Activated CD8-positive, alpha-beta memory T cell treated with anti-CD3 and anti-CD28 coated beads, Interleukin-2, amount 50 U/mL, for 48 hours (primary cell): ENCODE measurements around the gene DGKI.

Experiments
- DNase-seq: peaks from one replicate; pipeline ENCODE4 v3.0.0-alpha.2; 2020

DGKI gene

DNA sequence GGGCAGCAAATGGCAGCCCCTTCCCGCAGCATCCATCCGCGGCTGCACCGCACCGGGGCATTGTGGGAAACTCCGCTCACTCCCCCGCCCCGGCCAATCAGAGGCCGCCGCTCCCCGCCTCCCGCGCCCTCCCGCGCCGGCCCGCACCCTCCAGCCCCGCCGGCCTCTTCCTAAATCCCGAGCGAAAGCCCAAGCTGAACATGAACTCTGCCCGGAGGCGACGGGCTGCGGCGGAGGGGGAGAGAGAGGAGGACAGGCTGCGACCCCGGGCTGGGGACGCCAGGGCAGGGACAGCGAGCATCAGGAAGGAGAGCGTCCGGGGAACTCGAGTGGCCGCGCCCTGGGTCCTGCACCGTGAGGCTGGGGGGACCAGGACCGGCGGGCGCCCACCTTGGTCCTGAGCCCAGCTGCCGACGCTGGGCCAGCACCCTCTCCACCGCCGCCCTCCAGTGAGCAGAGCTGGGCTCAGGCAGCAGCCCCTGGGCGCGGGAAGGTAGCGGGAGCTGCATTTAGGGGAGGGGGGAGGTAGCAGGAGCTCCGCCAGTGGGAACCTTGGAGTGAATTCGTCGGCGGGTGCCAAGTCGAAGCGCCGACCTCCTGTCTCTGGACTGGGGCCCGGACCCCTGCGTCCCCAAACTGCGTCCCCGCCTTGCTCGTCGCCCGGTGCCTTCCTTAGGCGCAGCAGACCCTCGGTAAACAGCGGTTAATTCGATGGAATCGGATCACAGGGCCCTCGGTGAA is at the start of gene DGKI:
Gene DGKI (minus strand): TSS at position 148 of the 741 bp plus-strand sequence.
- peak; percentile 57 for DNase-seq

DNA sequence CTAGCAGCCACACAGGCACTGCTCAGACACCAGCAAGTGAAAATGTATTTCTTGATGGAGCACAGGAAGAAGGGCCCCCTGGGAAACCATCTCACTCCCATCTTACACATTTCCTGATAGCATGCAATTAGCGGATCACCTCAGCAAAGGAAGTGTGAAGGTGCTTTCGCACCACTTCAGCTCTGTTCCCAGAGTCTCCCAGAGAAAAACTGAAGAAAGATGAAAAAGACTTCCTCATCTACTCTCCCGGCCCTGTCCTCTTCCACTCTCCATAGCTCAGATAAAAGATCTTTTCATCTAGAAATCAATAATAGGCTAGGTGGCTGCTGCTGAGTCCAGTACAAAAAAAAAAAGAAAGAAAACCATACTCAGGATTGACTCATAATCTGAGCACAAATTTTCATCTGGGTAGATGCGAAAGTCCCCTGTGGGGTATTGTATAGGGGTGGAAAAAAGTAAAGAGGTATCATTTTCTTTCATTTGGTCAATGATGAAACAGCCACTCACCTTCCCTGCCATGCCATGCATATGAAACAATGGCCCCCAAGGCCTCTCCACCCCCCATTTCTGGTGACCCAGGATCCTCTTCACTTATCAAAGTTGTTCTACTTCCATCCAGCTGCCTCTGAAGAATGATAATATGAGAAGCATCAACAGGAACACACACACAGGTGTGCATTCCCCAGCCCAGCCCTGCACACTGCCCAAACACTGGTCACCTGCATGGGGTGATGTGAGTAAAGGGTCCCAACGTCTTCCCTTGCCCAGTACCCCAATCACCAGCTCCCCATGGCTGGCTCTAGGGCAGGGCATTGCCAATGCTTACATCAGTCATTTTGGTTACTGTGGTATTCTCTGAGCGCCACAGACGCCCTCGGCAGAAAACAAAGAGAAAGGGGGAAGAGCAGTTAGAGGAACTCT is 48.8 kb upstream of the DGKI start:
- DNase-seq, result peak; percentile 59

DNA sequence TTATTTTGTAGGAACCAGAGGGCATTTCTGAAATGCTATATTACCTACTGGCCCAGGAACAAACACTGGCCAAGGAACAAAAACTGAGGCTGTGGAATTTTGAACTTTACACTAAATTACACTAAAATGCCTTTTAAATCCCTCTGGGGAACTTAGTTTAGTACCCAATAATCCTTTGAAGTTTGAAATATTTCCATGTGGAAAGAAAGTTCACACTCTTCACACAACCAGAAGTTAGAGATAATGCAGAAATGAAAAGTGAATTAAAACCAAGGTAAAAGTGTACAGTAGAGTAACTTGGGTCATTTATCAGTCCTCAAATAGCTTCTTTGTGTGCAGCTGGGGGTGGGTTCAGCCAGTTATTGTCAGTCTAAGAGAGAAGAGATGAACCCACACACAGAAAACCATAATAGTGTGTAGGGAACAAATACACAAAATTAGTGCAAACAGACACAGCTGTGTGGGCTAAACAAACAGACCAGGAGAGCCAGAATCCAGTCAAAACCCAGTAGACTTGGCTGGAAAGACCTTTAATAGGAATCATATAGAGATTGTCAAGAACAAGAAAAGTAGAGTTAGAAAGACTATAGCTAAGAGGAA is 46.5 kb upstream of the DGKI start:
- no peak for DNase-seq

DNA sequence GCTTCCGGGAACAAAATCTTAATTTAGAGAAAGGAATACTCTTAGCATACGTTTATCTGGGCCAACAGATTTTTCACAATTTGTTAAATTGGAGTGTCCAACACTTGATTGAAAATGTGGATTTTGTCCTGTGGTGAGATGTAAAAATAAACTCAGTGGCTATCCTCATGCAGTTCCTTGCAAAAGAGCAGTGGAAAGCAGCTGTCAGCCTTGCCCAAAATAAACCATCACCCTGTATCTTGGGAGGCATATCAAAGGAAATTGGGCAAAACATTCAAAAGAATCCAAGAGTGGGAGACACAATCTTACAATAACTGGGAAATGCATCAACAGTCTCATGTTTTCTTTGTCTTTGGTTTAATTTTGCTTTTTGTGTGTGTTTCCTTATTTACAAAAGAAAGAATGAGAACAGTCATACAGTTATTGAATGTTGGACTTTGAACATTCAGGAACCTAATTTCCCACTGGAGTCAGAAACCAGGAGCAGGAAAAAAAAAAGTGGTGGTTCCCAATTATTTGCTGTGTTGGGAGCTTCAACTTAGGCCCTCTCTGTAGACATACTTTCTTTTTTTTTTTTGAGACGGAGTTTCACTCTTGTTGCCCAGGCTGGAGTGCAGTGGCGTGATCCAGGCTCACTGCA is 44.4 kb upstream of the DGKI start:
- no peak for DNase-seq

DNA sequence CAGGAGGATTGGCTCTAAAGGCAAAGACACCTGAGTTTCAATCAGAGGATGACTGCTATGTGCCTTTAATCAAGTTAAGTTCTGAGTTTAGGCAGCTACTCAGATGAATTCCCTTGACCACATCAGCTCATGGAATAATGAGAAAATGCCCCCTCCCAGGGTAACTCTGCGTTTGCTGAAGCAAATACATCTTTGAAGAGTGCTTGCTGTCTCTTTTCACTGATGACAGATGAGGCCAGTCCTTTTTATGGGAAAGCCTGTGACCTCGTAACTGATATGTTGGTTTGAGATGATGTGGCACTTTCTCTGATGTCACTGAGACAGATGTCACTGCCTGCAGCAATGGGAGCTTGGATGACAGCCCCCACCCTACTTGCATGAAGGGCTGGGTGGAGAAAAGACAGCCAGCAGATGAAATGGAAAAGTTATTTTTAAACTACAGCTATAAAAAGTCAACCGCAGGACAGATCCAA is 43.7 kb upstream of the DGKI start:
- no peak for DNase-seq

DNA sequence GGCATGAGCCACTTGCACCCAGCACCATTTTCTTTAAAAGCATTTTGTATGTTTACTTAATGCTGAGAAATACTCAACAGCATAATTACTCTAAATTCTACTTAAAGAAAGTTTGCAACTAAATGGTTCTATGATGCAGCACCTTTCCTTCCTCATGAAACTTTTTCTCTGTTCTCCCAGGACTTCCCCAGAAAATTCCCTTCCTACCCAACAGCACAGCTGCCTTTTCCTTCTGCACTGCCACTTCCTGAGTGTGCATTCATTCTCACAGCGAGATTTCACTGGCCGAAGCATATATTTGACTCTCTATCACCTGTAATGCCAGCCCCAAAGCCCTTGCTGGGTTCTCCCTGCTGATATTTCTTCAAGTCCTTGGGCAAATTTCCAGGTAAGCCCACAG is 41.5 kb upstream of the DGKI start:
- DNase-seq, result no peak

DNA sequence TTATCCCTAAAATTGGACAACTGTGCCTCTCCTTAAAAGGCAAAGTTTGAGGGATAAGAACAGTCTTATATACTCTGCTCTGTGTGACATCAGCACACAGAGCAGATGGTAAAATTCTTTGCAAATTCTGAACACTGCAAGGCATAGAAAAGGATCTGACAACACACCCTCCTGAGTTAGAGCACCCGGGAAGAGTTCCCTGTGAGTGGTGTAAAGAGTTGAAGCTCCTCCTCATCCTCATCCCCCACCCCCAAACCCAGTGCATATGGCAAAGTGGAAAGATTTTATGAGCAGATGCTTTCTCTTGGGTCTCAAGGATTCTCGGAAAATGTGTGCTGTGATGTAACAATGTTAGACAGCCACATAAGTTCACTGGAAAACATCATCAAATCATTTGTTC is 40.0 kb upstream of the DGKI start:
- DNase-seq, result no peak

DNA sequence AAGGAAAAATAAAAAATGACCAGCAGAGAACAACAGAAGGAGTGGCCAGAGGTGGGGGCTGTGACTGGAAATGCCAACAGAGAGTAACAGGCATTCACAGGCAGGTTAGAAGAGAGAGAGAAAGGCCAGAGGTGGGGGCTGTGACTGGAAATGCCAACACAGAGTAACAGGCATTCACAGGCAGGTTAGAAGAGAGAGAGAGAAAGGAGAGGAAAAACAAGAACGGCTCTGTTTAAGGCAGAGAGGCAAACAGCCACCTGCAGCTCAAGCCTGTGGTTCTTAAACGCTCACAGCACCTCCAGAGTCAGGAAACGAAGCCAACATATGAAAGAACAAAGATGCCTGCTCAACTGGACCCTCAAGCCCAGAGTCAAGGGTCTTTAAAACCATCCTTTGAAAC is 39.5 kb upstream of the DGKI start:
- DNase-seq, result no peak

DNA sequence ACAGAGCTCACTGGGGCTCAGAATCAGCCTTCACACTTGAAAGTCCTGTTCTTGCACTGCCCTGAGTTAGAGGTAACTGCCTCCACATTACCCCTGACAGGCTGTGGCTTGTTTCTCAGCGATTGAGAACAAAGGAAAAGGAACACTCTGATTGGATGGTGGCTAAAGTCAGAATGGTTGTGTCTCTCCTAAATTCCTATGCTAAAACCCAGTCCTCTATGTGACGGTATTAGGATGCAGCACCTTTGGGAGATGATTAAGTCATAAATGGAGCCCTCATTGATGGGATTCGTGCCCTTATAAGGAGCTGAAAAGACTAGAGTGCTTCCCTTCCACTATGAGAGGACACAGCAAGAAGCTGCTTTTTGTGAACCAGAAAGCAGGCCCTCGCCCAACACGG is 38.9 kb upstream of the DGKI start:
- no peak for DNase-seq

DNA sequence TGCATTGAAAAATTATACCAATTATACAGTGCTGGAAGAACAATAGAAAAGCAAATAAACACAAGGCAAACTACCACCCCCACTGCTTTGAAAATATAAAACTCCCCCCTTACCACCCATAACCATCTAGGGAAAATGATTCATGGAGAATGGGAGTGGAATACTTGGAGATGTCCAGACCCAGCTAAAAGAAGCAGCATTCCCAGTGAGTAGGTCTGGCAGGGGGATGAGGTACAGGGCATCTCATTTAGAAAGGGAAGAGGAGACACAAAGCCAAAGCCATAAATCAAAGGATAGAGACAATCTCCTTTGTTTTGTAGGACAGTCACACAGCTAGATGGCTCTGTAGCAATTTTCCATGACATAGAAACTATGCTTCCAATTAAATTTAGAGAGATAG is 36.0 kb upstream of the DGKI start:
- no peak for DNase-seq

DNA sequence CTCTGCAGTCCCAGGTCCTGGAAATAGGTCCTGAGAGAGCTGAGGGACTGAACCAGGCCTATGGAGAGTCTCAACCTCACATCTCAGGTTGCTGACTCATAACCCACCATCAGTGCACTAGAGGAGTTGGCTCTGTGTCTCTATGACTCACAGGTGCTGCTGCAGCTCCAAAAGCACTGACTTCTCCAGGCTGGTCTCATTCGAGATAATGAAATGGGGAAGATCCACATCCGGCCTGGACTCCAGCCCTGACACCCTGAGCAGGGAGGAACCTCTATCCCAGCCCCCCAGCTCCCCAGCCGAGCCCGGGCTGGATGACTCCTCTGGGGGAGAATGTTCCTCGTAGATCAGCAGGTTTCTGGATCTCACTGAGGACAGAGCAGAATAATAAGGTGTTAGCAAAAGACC is 35.5 kb upstream of the DGKI start:
- DNase-seq, result no peak

DNA sequence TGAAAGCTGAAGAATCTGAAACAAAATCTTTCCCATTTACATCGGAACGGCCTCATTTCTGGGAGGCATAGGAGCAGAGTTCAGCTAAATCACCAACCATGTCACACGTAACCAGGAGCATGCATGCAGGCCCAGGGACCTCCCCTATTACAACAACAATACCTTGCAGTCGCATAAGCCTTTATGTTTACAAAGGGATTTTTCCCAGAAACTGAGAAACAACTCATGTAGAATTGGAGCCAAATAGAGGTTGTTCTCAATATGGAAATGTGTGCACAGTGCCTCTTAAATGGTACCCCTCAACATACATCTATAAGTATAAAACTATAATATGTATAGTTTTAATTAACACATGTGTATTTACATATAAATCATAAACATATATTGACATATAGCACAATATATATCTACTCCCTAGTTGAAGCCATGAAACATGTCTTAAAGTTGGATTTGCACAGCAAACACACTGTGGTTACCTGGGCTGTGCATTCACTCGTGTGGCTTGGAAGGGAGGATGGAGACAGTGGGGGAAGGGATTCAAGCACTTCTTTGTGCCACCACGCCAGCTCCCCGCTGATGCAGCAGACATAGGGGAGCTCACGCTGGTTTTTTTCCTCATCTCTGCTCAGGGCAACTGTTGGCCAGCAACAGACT is 35.0 kb upstream of the DGKI start:
- no peak for DNase-seq

DNA sequence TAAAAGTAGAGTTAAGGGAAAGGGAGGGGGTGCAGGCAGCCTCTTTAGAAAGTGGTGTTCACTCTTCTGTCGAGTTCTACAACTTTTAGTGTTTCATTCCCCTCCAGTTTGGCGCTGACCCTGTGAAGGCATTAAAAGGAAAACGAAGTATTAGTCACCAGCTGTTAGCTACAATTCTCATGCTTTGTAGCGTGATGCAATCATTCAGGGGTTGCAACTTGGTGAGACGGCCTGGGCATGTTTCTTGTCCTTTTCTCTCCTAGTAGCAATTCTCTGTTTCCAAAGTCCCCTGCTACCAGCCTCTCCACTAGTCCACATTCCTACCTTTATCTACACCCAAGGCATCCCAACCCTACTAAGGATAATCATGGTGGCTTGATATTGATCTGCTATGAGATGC is 33.7 kb upstream of the DGKI start:
- DNase-seq, result no peak

DNA sequence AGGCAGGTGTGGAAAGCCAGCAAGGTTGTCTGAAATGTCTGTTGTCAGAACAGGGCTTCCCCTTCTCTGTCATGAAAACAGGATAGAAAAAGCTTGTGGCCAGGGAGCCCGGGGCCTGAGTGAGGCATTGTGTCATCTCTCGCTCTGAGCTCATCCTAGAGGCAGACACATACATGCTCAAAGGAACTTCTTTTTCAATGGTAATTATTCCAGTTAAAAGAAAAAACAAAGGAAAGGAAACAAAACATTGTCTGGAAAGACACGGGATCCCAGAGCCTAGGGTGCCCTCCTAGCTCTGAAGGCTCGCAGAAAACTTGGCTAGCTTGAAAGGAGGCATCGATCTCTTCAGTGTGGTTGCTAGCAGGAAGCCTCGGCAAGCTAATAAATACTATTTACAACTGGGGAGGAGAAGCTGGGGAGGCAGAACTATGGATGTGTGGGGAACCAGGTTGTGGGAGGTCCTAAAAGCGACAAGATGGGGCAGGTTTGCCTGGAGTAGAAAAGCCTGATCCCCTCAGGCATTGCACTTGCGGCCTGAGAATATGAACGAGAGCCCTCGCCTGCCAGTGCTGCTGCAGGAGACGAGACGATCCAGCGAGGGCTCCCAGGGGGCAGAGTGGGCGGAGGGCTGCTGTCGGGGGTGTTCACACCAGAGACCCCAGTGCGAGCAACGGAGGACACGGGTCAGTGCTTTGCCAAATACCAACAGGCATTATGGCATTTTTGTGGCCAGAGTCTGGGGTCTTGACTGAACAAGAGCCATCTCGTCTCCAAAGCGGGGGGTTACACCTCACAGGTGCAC is 32.8 kb upstream of the DGKI start:
- DNase-seq, result no peak

DNA sequence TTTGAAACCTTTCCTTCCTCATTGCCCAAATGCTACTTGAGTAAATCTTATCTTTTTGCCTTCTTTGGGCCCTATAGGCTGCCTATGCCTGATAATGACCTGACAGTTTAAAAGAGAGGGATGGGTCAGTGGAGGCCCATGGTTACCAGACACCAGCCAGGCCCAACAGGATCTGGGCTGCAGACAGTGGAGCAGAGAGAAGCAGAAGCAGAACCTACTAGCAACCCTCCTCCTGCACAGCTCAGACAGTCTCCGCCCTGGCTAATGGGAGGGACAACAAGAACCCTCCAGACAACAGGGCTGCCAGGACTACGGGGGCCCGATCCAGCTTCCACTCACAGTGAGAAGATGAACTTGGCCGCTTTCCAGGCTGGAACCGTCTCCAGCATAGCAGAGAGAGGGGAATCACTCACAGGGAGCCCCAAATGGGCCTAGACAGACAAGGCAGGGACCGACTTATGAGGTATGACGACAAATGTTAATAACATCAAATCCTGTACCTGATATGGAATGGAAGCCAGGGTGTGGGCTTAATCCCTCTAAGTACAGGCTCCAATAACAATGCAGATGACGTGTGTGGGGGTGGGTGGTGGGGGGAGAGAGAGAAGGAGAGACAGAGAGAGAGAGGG is 31.7 kb upstream of the DGKI start:
- DNase-seq, result no peak

DNA sequence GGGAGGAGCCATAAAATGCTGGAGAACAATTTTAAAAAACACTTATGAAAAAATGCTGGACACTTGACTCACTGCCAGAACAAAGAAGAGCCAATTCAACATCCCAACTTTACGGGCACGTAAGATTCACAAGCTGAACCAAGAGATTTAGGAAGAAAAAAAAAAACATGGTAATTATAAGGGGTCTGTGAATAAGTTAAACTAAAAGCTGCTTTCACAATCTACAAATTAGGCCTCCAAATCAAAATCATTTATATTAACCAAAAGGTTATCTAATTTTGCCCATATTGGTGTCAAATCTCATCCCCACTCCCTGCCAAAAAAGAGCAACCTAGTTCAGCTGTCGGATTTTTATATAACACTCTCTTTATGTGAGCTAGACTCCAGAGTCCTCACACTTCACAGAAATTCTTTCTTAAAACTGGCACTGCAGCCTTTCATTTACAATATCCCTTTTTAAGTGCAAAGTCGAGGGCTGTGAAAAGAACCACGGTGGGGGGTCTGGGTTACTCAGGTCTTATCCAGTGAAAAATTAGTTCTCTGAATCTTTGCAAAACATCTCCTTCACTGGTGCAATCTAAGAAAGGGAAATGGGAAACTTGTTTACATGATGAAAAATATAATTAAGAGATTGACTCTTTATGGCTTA is 30.4 kb upstream of the DGKI start:
- DNase-seq, result no peak

DNA sequence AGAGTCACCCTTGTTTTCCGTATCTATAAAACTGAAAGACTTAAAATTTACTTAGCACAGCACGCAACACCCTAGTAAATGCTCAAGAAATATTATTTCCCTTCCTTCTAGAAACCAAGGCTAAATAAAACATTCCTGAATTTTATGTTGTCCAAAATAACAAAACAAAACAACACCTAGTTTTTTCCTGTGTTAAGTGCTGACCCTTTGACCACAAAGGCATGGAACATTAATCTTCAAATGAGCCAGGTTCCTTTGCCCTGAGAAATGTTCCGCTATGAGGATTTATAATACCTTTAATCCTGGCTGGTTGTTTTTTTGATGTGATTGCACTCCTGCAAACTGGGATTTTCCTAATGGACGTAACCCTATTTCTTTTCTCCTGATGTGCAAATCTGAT is 29.0 kb upstream of the DGKI start:
- no peak for DNase-seq

DNA sequence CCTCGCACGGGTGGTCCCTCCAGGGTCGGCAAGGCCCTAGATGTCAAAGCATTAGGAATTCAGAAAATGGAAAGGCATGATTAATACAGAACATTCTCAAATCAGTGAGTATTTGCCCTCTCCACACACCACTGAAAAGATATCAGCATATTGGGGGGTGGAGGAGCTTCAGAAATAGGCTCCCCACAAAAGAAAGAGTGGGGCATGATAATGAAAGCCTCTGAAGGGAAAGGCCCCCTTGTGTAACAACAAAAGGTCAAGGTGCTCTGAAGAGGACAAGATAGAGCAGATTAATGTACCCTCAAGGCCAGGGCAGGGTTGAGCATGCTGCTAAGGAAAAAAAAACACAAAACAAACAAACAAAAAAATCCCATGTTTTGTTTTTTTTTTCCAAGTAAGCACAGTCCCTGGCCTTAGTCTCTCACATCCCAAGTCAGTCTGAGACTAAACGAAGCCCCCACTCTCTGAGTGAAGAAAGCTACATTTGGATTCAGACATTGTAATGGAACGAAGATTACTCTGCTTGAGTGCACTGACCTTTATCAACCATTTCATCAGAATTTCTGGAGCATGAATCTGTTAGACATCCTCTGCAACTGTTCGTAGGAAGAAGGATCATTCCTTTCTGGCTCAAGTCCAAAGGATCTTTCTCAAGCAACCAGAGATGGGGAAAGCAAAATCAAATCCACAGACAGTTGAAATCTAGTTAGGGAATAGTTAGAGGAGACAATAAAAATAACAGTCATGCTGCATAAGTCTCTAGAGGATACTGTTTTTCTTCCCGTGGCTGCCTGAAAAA is 27.4 kb upstream of the DGKI start:
- no peak for DNase-seq

DNA sequence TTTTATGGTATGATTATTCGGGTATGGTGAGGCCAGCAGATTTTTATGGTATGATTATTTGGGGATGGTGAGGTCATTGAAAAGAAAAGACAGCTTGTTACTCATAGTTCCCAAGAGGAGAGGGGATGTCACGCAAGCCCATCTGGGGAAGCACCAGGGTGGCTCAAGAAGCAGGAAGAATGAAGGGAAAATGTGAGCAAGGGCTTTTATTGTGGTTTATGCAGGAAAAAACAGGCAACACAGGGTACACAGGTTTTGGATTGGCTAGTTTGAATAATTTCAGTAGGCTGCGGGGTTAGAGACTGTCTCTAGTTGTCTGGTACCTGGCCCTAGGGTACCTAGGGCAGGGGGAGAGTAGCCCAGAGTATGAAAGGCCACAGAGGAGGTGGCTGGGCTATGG is 26.8 kb upstream of the DGKI start:
- no peak for DNase-seq
